Heart left ventricle (tissue), 16 donors: ENCODE results near the gene HSH2D. TPM values are rescaled to one million over a fixed set of nuclear protein-coding genes. Genes with fewer than 3 reads are reported as not detected.

Experiments
- ATAC-seq, 4 donors: fragments of 200-7000 bp; cut with Tn5 transposase; one replicate each; pipeline ENCODE4 v1.9.1; 2020 to 2022; ENCODE audit warnings: moderate library complexity in 4 of 4, mild to moderate bottlenecking in 3 of 4, moderate number of reproducible peaks in 1 of 4
- DNase-seq, 5 donors: peaks; one replicate each; pipeline ENCODE4 v3.0.0-alpha.2; 2020
- H3K27ac ChIP-seq, 12 donors: fragments of 200-600 bp; sonication (generic) in 4 of 12; one replicate each; pipeline versions ENCODE4 v1.5.0 to v1.8.0; 2016 to 2022; ENCODE audit warnings: mild to moderate bottlenecking in 2 of 12
- H3K27me3 ChIP-seq, 9 donors: fragments of 200-600 bp; sonication (generic) in 2 of 9; one replicate each; pipeline versions ENCODE4 v1.5.1 to v1.8.0; 2016 to 2022; ENCODE audit warnings: mild to moderate bottlenecking in 3 of 9
- H3K36me3 ChIP-seq, 9 donors: fragments of 200-600 bp; sonication (generic) in 2 of 9; one replicate each; pipeline versions ENCODE4 v1.5.0 to v1.8.0; 2018 to 2022; ENCODE audit warnings: mild to moderate bottlenecking in 2 of 9
- H3K4me1 ChIP-seq, 12 donors: fragments of 200-600 bp; sonication (generic) in 4 of 12; one replicate each; pipeline versions ENCODE4 v1.5.0 to v1.8.0; 2016 to 2022; ENCODE audit warnings: mild to moderate bottlenecking in 3 of 12
- H3K4me3 ChIP-seq, 12 donors: fragments of 200-600 bp; sonication (generic) in 4 of 12; one replicate each; pipeline versions ENCODE4 v1.5.0 to v1.8.0; 2017 to 2022; ENCODE audit warnings: mild to moderate bottlenecking in 9 of 12, moderate library complexity in 4 of 12
- H3K9me3 ChIP-seq, 12 donors: fragments of 200-600 bp; sonication (generic) in 4 of 12; one replicate each; pipeline versions ENCODE4 v1.5.0 to v1.8.0; 2016 to 2022; ENCODE audit warnings: mild to moderate bottlenecking in 1 of 12
- CTCF ChIP-seq, 12 donors: fragments of 200-600 bp; sonication (generic) in 4 of 12; IDR thresholded peaks; one replicate each; pipeline versions ENCODE4 v1.5.0 to v1.8.0; 2018 to 2022; ENCODE audit warnings: antibody characterized with exemption in 12 of 12, mild to moderate bottlenecking in 5 of 12
- POLR2A ChIP-seq, 2 donors: fragments of 450-650 bp; IDR thresholded peaks; one replicate each; pipeline ENCODE4 v1.6.1; 2017; ENCODE audit warnings: antibody characterized with exemption in 2 of 2, mild to moderate bottlenecking in 2 of 2, moderate library complexity in 2 of 2
- WGBS, 4 donors: extraction: QIAGEN DNeasy Blood & Tissue Kit in 2 of 4; methylation state at CpG; one replicate each; pipeline versions ENCODE4 v1.1.5 to v1.1.7; 2013 to 2018; 5-methylcytosine and 5-hydroxymethylcytosine counted together
- intact Hi-C, 10 donors: fragments of 100-400 bp; cut with DNase I; formaldehyde crosslinking; loops; one replicate each; pipeline versions ENCODE4 v1.11.1 to v1.14.2; 2022
- polyA plus RNA-seq, 2 donors: library from polyadenylated mRNA; stranded (reverse); fragments of 200-250 nt; gene quantifications; one replicate each; pipeline ENCODE4 v1.2.3, GENCODE V29; 2013
- total RNA-seq, 9 donors: library from RNA; depleted of rRNA in 2 of 9; stranded (reverse); fragments of >200 nt in 2 of 9; fragmentation: NEBNext Ultra II Directional in 3 of 9; extraction: Animal tissue kit (Norgen Biotek cat#: 25700) in 3 of 9; gene quantifications; one replicate each; pipeline versions ENCODE4 v1.1.0 to v1.2.4, GENCODE V29; 2016 to 2023
- donor health status: ischemic (EF 13 %, LVEDD 7.1; RV severe dilation, severe dysfunction).
- donor health status: healthy with polysubstance abuse.
- donor health status: DM: no; HTN: yes; CAD: no.
- donor health status: DM: no; HTN: no; CAD: no.
- donor health status: ischemic (EF 25% LVEDD 6.9; RV normal size, moderate dysfunction).
- donor health status: ischemic (EF 25% LVEDD 5.7; RV mildly dilated, moderate dysfunction).
- donor health status: healthy.
- donor health status: DM: yes; HTN: yes; CAD: no.
- donor health status: ischemic (EF 35%, LVEDD 5.7; RV mildly dilated, moderate dysfunction).
- donor health status: nonischemic (EF 11% LVEDD 7.7; RV severe dilation, severe dysfunction).
- donor health status: DM: yes; HTN: yes; CAD: no.
- donor health status: PGD.
- donor health status: ischemic (EF 29% LVEDD 5.4; RV normal size, mild dysfunction).
- donor health status: nonischemic (EF 23%, LVEDD 6.1; RV moderate dilation, normal function).

The HSH2D gene
- total and polyA plus RNA-seq, 11 donors: 0.12 to 1.8 (median 0.30) TPM; not detected in 4

GRCh38 chr19:16148443-16149229 lies 5.2 kb downstream of the HSH2D start:
- intact Hi-C loops: no loop called here
- ATAC-seq (no peak), DNase-seq (no peak)
- Histone ChIP-seq H3K36me3 (no peaks in the 10 kb centered on the region), H3K27me3 (peaks cover 0 to 9% (median 0%) of the 10 kb centered on the region in 9 donors), H3K4me3 (no peak overlapping the region), H3K27ac (peak overlapping the region in 1 of 12 donors; percentile 80), H3K9me3 (no peaks in the 10 kb centered on the region), H3K4me1 (peaks cover 0 to 54% (median 0%) of the 10 kb centered on the region in 12 donors)
- TF ChIP-seq CTCF (IDR thresholded peaks at IDR 0.05): no peak
- TF ChIP-seq POLR2A (IDR thresholded peaks at IDR 0.05): no peak
- WGBS, 4 donors: 67 to 85% (median 70%) methylated on average over 8 of the region's 8 CpGs

DNA sequence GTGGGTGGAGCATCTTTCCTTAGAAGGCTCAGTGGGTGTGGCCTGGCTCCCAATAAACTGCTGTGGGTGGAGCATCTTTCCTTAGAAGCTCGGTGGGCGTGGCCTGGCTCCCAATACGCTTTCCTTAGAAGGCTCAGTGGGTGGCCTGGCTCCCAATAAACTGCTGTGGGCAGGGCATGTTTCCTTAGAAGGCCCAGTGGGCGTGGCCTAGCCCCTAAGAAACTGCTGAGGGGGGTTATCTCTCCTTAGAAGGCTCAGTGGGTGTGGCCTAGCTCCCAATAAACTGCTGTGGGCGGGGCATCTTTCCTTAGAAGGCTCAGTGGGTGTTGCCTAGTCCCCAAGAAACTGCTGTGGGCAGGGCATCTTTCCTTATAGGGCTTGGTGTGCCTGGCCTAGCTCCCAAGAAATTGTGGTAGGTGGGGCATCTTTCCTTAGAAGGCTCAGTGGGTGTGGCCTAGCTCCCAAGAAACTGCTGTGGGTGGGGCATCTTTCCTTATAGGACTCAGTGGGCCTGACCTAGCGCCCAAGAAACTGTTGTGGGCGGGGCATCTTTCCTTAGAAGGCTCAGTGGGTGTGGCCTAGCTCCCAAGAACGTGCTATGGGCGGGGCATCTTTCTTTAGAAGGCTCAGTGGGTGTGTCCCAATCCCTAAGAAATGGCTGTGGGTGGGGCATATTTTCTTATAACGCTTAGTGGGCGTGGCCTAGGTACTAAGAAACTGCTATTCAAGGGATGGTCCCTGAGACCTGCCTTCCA lies 10.3 kb downstream of the HSH2D start:
- no peak overlapping the region for H3K4me3 ChIP-seq
- intact Hi-C loops: no loop called here
- peaks cover 0 to 24% (median 0%) of the 10 kb centered on the region in 12 donors for H3K4me1 ChIP-seq
- H3K36me3 ChIP-seq: no peaks in the 10 kb centered on the region
- ATAC-seq (no peak), DNase-seq (no peak)
- no peak overlapping the region for H3K27ac ChIP-seq
- H3K9me3 ChIP-seq: no peaks in the 10 kb centered on the region
- peaks cover 0 to 11% (median 0%) of the 10 kb centered on the region in 9 donors for H3K27me3 ChIP-seq
- no peak for TF ChIP-seq CTCF (IDR thresholded peaks at IDR 0.05)
- 80 to 82% (median 81%) methylated on average over 9 to 11 of the region's 11 CpGs for WGBS, 4 donors

- DNase-seq (no peak), ATAC-seq (no peak)
- 90 to 96% (median 93%) methylated on average over 8 of the region's 8 CpGs for WGBS, 4 donors
- Histone ChIP-seq H3K36me3 (no peaks in the 10 kb centered on the region), H3K4me1 (peaks cover 0 to 16% (median 0%) of the 10 kb centered on the region in 12 donors), H3K27ac (no peak overlapping the region), H3K9me3 (no peaks in the 10 kb centered on the region), H3K27me3 (peaks cover 0 to 11% (median 0%) of the 10 kb centered on the region in 9 donors), H3K4me3 (no peak overlapping the region)
- intact Hi-C loops: no loop called here
- TF ChIP-seq CTCF (IDR thresholded peaks at IDR 0.05): no peak
- no peak for TF ChIP-seq POLR2A (IDR thresholded peaks at IDR 0.05)
Observed at GRCh38 chr19:16154557-16154956, 11.1 kb downstream of the HSH2D start.

- no peak for ATAC-seq
- H3K27ac ChIP-seq: no peak overlapping the region
- no peak overlapping the region for H3K4me3 ChIP-seq
- no peak for DNase-seq
- peaks cover 0 to 10% (median 0%) of the 10 kb centered on the region in 12 donors for H3K4me1 ChIP-seq
- H3K27me3 ChIP-seq: peaks cover 0 to 11% (median 0%) of the 10 kb centered on the region in 9 donors
- WGBS, 4 donors: 74 to 94% (median 87%) methylated on average over 1 of the region's 1 CpG
- no peaks in the 10 kb centered on the region for H3K36me3 ChIP-seq
- intact Hi-C loops: no loop called here
- H3K9me3 ChIP-seq: no peaks in the 10 kb centered on the region
- TF ChIP-seq CTCF (IDR thresholded peaks at IDR 0.05) (no peak), POLR2A (IDR thresholded peaks at IDR 0.05) (no peak)
Observed at GRCh38 chr19:16155128-16155527, 11.6 kb downstream of the HSH2D start.
